IMR-90 (cell line): ENCODE data around the gene DHRSX. TPM values are rescaled to one million over a fixed set of nuclear protein-coding genes. Genes with fewer than 3 reads are reported as not detected.

Experiments
- ATAC-seq: fragments of 200-7000 bp; cut with Tn5 transposase; 2 replicates; pipeline ENCODE4 v1.9.1; 2020; ENCODE audit warnings: low read depth, mild to moderate bottlenecking, moderate library complexity
- BruUV-seq: library from RNA; stranded (reverse); fragments of 400-500 nt; replicated peaks from 2 replicates; lab custom pipeline; 2021; lab: Mats Ljungman, UMichigan
- CTCF ChIA-PET: fragments of 300-600 bp; formaldehyde crosslinking; extraction: SDS; loops from one replicate; lab custom pipeline; 2021; ENCODE audit warnings: antibody characterized with exemption; lab: Yijun Ruan, JAX
- POLR2A ChIA-PET: fragments of 300-600 bp; sonication (Branson Sonifier 250); formaldehyde crosslinking; loops from one replicate; lab custom pipeline; 2022; ENCODE audit warnings: antibody characterized with exemption; ENCODE audit not compliant: unreplicated experiment; lab: Charles Lee
- DNase-seq: peaks from one replicate; pipeline ENCODE4 v3.0.0; 2013
- H2AFZ ChIP-seq: replicated peaks from 2 replicates; pipeline ENCODE3; 2013; ENCODE audit warnings: low read length, mild to moderate bottlenecking; ENCODE audit not compliant: poor library complexity
- H2AK5ac ChIP-seq: 2 replicates; pipeline ENCODE4 v1.6.1; 2013; ENCODE audit warnings: low read depth, low read length, inconsistent platforms
- H2AK9ac ChIP-seq: replicated peaks from 2 replicates; pipeline ENCODE3; 2013; ENCODE audit warnings: mild to moderate bottlenecking, low read depth, low read length, moderate library complexity; ENCODE audit not compliant: poor library complexity
- H2BK120ac ChIP-seq: 2 replicates; pipeline ENCODE4 v1.6.1; 2013; ENCODE audit warnings: low read depth, low read length, inconsistent platforms
- H2BK15ac ChIP-seq: 3 replicates; pipeline ENCODE4 v1.6.1; 2013; ENCODE audit warnings: low read depth, low read length, inconsistent platforms
- H2BK20ac ChIP-seq: 2 replicates; pipeline ENCODE4 v1.6.1; 2013; ENCODE audit warnings: low read depth, mild to moderate bottlenecking, inconsistent platforms, low read length, moderate library complexity
- H2BK5ac ChIP-seq: 2 replicates; pipeline ENCODE4 v1.6.1; 2013; ENCODE audit warnings: mild to moderate bottlenecking, low read depth, low read length, inconsistent platforms; ENCODE audit not compliant: poor library complexity, severe bottlenecking
- H3K14ac ChIP-seq: replicated peaks from 2 replicates; pipeline ENCODE4 v1.6.1; 2013; ENCODE audit warnings: low read depth, low read length, inconsistent platforms
- H3K18ac ChIP-seq: 2 replicates; pipeline ENCODE4 v1.6.1; 2013; ENCODE audit warnings: low read depth, low read length, control low read depth
- H3K23ac ChIP-seq: 2 replicates; pipeline ENCODE4 v1.6.1; 2013; ENCODE audit warnings: low read depth, low read length, inconsistent platforms
- H3K27ac ChIP-seq: 2 replicates; pipeline ENCODE4 v1.5.1; 2013; ENCODE audit warnings: mild to moderate bottlenecking, control low read depth, low read length; ENCODE audit not compliant: insufficient read depth
- H3K27me3 ChIP-seq: 2 replicates; pipeline ENCODE4 v1.6.1; 2013; ENCODE audit warnings: low read length; ENCODE audit not compliant: control insufficient read depth, insufficient read depth
- H3K36me3 ChIP-seq: 2 replicates; pipeline ENCODE4 v1.6.1; 2013; ENCODE audit warnings: low read length, mixed read lengths; ENCODE audit not compliant: control insufficient read depth, insufficient read depth
- H3K4ac ChIP-seq: 2 replicates; pipeline ENCODE4 v1.6.1; 2013; ENCODE audit warnings: low read depth, low read length, inconsistent platforms
- H3K4me1 ChIP-seq: 2 replicates; pipeline ENCODE4 v1.6.1; 2013; ENCODE audit warnings: low read length, mixed read lengths; ENCODE audit not compliant: control insufficient read depth, insufficient read depth
- H3K4me2 ChIP-seq: 2 replicates; pipeline ENCODE4 v1.6.1; 2013; ENCODE audit warnings: low read depth, mild to moderate bottlenecking, control low read depth, low read length, moderate library complexity
- H3K4me3 ChIP-seq: 2 replicates; pipeline ENCODE4 v1.5.1; 2013; ENCODE audit warnings: low read depth, mild to moderate bottlenecking, control low read depth, low read length, moderate library complexity; ENCODE audit not compliant: insufficient read depth
- H3K56ac ChIP-seq: 2 replicates; pipeline ENCODE4 v1.6.1; 2013; ENCODE audit warnings: low read length, inconsistent platforms; ENCODE audit not compliant: insufficient read depth; ENCODE audit errors: extremely low read depth
- H3K79me1 ChIP-seq, 2 experiments: 2 replicates each; pipeline ENCODE4 v1.6.1; 2013; ENCODE audit warnings: low read length in 2 of 2, inconsistent platforms in 1 of 2, low read depth in 1 of 2
- H3K9ac ChIP-seq: 2 replicates; pipeline ENCODE4 v1.6.1; 2013; ENCODE audit warnings: low read depth, low read length, control low read depth
- H3K9me1 ChIP-seq: 2 replicates; pipeline ENCODE4 v1.6.1; 2013; ENCODE audit warnings: low read length, inconsistent platforms; ENCODE audit not compliant: insufficient read depth
- H3K9me3 ChIP-seq: 2 replicates; pipeline ENCODE4 v1.6.1; 2013; ENCODE audit warnings: low read length; ENCODE audit not compliant: control insufficient read depth, insufficient read depth
- H4K20me1 ChIP-seq: 2 replicates; pipeline ENCODE4 v1.6.1; 2013; ENCODE audit warnings: low read length, inconsistent platforms; ENCODE audit not compliant: insufficient read depth
- H4K5ac ChIP-seq: 2 replicates; pipeline ENCODE4 v1.6.1; 2013; ENCODE audit warnings: mild to moderate bottlenecking, low read depth, low read length, control low read depth
- H4K8ac ChIP-seq, 2 experiments: 2 replicates each; pipeline ENCODE4 v1.6.1; 2013; ENCODE audit warnings: low read depth in 2 of 2, low read length in 2 of 2, control low read depth in 1 of 2, inconsistent platforms in 1 of 2
- H4K91ac ChIP-seq: 2 replicates; pipeline ENCODE4 v1.6.1; 2013; ENCODE audit warnings: low read depth, low read length, inconsistent platforms; ENCODE audit not compliant: insufficient read depth
- BHLHE40 ChIP-seq: fragments of 150-350 bp; IDR thresholded peaks from 2 replicates; pipeline ENCODE4 v1.6.1; 2016; ENCODE audit warnings: mild to moderate bottlenecking, low read depth, low read length
- CEBPB ChIP-seq: IDR thresholded peaks from 2 replicates; pipeline ENCODE4 v1.6.1; 2012; ENCODE audit warnings: low read depth, low read length, improper control_type of control experiment
- CHD1 ChIP-seq: IDR thresholded peaks from 2 replicates; pipeline ENCODE4 v1.6.1; 2012; ENCODE audit warnings: low read depth, low read length, improper control_type of control experiment
- CTCF ChIP-seq: conservative IDR thresholded peaks from 2 replicates; pipeline ENCODE4 v1.5.1; 2012; ENCODE audit warnings: mild to moderate bottlenecking, low read depth, low read length, improper control_type of control experiment
- ELK1 ChIP-seq: fragments of 150-350 bp; IDR thresholded peaks from 2 replicates; pipeline ENCODE4 v1.6.1; 2016; ENCODE audit warnings: low read depth, mild to moderate bottlenecking, low read length, moderate library complexity, borderline replicate concordance
- FOS ChIP-seq: fragments of 150-350 bp; IDR thresholded peaks from 2 replicates; pipeline ENCODE4 v1.6.1; 2016; ENCODE audit warnings: low read depth, low read length
- MAFK ChIP-seq: IDR thresholded peaks from 2 replicates; pipeline ENCODE4 v1.6.1; 2012; ENCODE audit warnings: low read depth, low read length, improper control_type of control experiment
- MAZ ChIP-seq: IDR thresholded peaks from 2 replicates; pipeline ENCODE4 v1.6.1; 2012; ENCODE audit warnings: low read depth, mild to moderate bottlenecking, low read length, improper control_type of control experiment, moderate library complexity, borderline replicate concordance
- MXI1 ChIP-seq: IDR thresholded peaks from 2 replicates; pipeline ENCODE4 v1.6.1; 2012; ENCODE audit warnings: low read depth, mild to moderate bottlenecking, low read length, moderate library complexity, borderline replicate concordance
- NFE2L2 ChIP-seq: fragments of 150-350 bp; IDR thresholded peaks from 2 replicates; pipeline ENCODE4 v1.6.1; 2016; ENCODE audit warnings: low read depth, mild to moderate bottlenecking, low read length
- POLR2A ChIP-seq: IDR thresholded peaks from 2 replicates; pipeline ENCODE4 v1.6.1; 2012; ENCODE audit warnings: mild to moderate bottlenecking, low read depth, low read length
- RAD21 ChIP-seq: IDR thresholded peaks from 2 replicates; pipeline ENCODE4 v1.6.1; 2012; ENCODE audit warnings: low read length, improper control_type of control experiment
- RCOR1 ChIP-seq: IDR thresholded peaks from 2 replicates; pipeline ENCODE4 v1.6.1; 2012; ENCODE audit warnings: mild to moderate bottlenecking, low read length, improper control_type of control experiment; ENCODE audit not compliant: insufficient replicate concordance
- RFX5 ChIP-seq: IDR thresholded peaks from 2 replicates; pipeline ENCODE4 v1.8.0; 2012; ENCODE audit warnings: low read depth, mild to moderate bottlenecking, low read length, moderate library complexity
- SMC3 ChIP-seq: fragments of 150-350 bp; IDR thresholded peaks from 2 replicates; pipeline ENCODE4 v1.6.1; 2016; ENCODE audit warnings: low read depth, mild to moderate bottlenecking, antibody characterized with exemption, low read length, moderate library complexity
- USF2 ChIP-seq: fragments of 150-350 bp; IDR thresholded peaks from 2 replicates; pipeline ENCODE4 v1.6.1; 2017; ENCODE audit warnings: mild to moderate bottlenecking, antibody characterized with exemption, low read length, low read depth
- WGBS, 2 experiments: methylation state at CpG; one replicate each; pipeline versions ENCODE4 v1.1.5 to v1.1.7; 2013; ENCODE audit warnings: missing lambda C conversion rate in 2 of 2; ENCODE audit not compliant: insufficient read length in 1 of 2; ENCODE audit errors: extremely low coverage in 2 of 2; 5-methylcytosine and 5-hydroxymethylcytosine counted together
- dilution Hi-C: fragments of 300-500 bp; cut with HindIII; formaldehyde crosslinking; loops from one replicate; pipeline ENCODE4 v1.14.3; 2018; ENCODE audit warnings: low sequenced_read_pairs; ENCODE audit not compliant: unreplicated experiment
- in situ Hi-C: fragments of 300-500 bp; cut with MboI; formaldehyde crosslinking; loops from 3 replicates; pipeline ENCODE4 v1.14.3; 2019; ENCODE audit warnings: low sequenced_read_pairs, inconsistent platforms, mixed read lengths
- intact Hi-C: fragments of 100-400 bp; cut with micrococcal nuclease; formaldehyde crosslinking; loops from 2 replicates; pipeline ENCODE4 v1.10.0; 2022
- polyA plus RNA-seq, 3 experiments: library from polyadenylated mRNA; depleted of rRNA; stranded (reverse); fragments of >200 nt; gene quantifications; 2 replicates each; pipeline ENCODE4 v1.2.3, GENCODE V29; 2012; ENCODE audit warnings: low replicate concordance in 1 of 3
- total RNA-seq: library from RNA; depleted of rRNA; stranded (reverse); fragments of >200 nt; gene quantifications from 2 replicates; pipeline ENCODE4 v1.2.3, GENCODE V29; 2012

The DHRSX gene
- total and polyA plus RNA-seq, 2 of the 4 experiments (the other 2 are of a cell fraction): 26.2 to 38.0 TPM

- ChIA-PET CTCF (no interaction called here), POLR2A (no interaction called here)
- H4K5ac ChIP-seq: no peak overlapping the region
- no peak overlapping the region for H3K23ac ChIP-seq
- dilution Hi-C loops (no loop called here), intact Hi-C loops (no loop called here), in situ Hi-C loops (no loop called here)
- peaks cover 5% of the 10 kb centered on the region; the same call in 1 of the 2 replicates for H3K27me3 ChIP-seq
- H4K91ac ChIP-seq: no peak overlapping the region
- H3K9ac ChIP-seq: no peak overlapping the region
- H3K79me1 ChIP-seq: no peaks in the 10 kb centered on the region
- no peaks in the 10 kb centered on the region for H3K36me3 ChIP-seq
- no peaks in the 10 kb centered on the region for H3K9me1 ChIP-seq
- no peaks in the 10 kb centered on the region for H3K9me3 ChIP-seq
- no peaks in the 10 kb centered on the region for H3K4me1 ChIP-seq
- H2BK120ac ChIP-seq: no peak overlapping the region
- H3K14ac ChIP-seq: no peak overlapping the region
- H4K8ac ChIP-seq: no peak overlapping the region
- no peak overlapping the region for H3K4me2 ChIP-seq
- no peak overlapping the region for H3K18ac ChIP-seq
- WGBS, 2 experiments: 21% methylated on average over 3 of the region's 5 CpGs; no CpG with 5 or more reads in 1 of the 2 experiments
- H3K4ac ChIP-seq: no peak overlapping the region
- H2BK20ac ChIP-seq: no peak overlapping the region
- no peak overlapping the region for H3K56ac ChIP-seq
- DNase-seq (no peak), ATAC-seq (no peak)
- no peak overlapping the region for H2AK9ac ChIP-seq
- H2AK5ac ChIP-seq: no peak overlapping the region
- H2BK15ac ChIP-seq: no peak overlapping the region
- no peak overlapping the region for H2AFZ ChIP-seq
- H3K4me3 ChIP-seq: no peak overlapping the region
- no peak overlapping the region for H2BK5ac ChIP-seq
- H3K27ac ChIP-seq: no peak overlapping the region
- no TSS peak for BruUV-seq
- TF ChIP-seq ELK1 (no peak), CHD1 (no peak), CTCF (no peak), BHLHE40 (no peak), MAZ (no peak), SMC3 (no peak), MXI1 (no peak), CEBPB (no peak), POLR2A (no peak), RAD21 (no peak), FOS (no peak), RCOR1 (no peak), USF2 (no peak), NFE2L2 (no peak), MAFK (no peak), RFX5 (no peak)
- no peaks in the 10 kb centered on the region for H4K20me1 ChIP-seq
Measured at GRCh38 chrX:2536974-2537373, 36.2 kb upstream of the DHRSX start.
